ENCODE measurements around the gene ABO. TPM values are rescaled to one million over a fixed set of nuclear protein-coding genes. Genes with fewer than 3 reads are reported as not detected.

ABO gene
- total RNA-seq, 6 experiments from 2014 or later: not detected

DNA sequence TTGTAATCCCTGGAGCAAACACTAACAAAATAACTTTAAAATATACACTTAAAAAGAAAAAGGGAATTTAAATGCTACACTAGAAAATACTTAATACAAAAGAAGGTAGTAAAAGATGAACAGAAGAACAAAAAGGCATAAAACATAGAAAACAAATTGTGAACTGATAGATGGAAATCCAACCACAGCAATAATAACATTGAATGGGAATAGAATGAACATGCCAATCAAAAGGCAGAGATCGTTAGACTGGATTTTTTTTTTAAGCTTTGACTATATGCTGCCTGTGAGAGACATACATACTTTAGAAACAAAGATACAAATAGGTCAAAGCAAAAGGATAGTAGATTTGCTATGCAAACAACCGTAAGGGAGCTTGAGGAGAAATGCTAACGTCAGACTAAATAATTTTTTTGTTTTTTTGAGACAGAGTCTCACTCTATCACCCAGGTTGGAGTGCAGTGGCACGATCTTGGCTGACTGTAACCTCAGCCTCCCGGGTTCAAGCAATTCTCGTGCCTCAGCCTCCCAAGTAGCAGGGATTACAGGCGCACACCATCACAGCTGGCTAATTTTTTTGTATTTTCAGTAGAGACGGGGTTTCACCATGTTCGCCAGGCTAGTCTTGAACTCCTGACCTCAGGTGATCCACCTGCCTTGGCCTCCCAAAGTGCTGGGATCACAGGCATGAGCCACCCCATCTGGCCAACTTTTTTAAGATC, 6.5 kb downstream of the ABO start:
- peaks cover 31% of the 10 kb centered on the region for H3K27me3 Mint-ChIP-seq (ENCODE audit: insufficient read depth)
- H3K36me3 Mint-ChIP-seq (ENCODE audit: low read depth): no peaks in the 10 kb centered on the region
- H3K9me3 Mint-ChIP-seq: no peaks in the 10 kb centered on the region
- no peak for DNase-seq
- TF ChIP-seq, protein P1, sequence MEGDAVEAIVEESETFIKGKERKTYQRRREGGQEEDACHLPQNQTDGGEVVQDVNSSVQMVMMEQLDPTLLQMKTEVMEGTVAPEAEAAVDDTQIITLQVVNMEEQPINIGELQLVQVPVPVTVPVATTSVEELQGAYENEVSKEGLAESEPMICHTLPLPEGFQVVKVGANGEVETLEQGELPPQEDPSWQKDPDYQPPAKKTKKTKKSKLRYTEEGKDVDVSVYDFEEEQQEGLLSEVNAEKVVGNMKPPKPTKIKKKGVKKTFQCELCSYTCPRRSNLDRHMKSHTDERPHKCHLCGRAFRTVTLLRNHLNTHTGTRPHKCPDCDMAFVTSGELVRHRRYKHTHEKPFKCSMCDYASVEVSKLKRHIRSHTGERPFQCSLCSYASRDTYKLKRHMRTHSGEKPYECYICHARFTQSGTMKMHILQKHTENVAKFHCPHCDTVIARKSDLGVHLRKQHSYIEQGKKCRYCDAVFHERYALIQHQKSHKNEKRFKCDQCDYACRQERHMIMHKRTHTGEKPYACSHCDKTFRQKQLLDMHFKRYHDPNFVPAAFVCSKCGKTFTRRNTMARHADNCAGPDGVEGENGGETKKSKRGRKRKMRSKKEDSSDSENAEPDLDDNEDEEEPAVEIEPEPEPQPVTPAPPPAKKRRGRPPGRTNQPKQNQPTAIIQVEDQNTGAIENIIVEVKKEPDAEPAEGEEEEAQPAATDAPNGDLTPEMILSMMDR (IDR thresholded peaks at IDR 0.05): no peak
- H3K4me1 Mint-ChIP-seq (ENCODE audit: low read depth): no peaks in the 10 kb centered on the region
- no peak overlapping the region for H3K27ac Mint-ChIP-seq
- no peak overlapping the region for H3K4me3 Mint-ChIP-seq

DNA sequence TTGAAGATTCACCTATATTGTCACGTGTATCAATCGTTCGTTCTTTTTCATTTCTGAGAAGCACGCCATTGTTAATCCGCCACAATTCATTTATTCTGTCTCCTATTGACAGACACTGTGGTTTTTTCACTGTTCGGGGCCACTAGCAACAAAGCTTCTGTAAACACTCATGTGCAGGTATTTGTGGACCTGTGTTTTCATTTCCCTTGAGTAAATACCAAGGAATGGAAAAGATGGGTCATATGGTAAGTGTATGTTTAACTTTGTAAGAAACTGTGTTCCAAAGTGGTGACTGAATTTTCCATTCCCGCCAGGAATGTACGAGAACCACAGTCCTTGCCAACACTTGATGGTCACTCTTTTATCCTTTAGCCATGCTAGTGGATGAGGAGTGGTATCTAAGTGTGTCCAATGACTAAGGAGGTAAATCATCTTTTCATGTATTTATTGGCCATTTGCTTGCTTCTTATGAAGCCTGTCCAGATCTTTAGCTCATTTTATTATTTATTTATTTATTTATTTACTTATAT, 10.7 kb downstream of the ABO start:
- Mint-ChIP-seq H3K27me3 (ENCODE audit: insufficient read depth) (peaks cover 23% of the 10 kb centered on the region), H3K4me1 (ENCODE audit: low read depth) (no peaks in the 10 kb centered on the region), H3K9me3 (no peaks in the 10 kb centered on the region), H3K36me3 (ENCODE audit: low read depth) (no peaks in the 10 kb centered on the region), H3K4me3 (no peak overlapping the region), H3K27ac (no peak overlapping the region)
- TF ChIP-seq, protein P1 (IDR thresholded peaks at IDR 0.05): no peak
- no peak for DNase-seq

DNA sequence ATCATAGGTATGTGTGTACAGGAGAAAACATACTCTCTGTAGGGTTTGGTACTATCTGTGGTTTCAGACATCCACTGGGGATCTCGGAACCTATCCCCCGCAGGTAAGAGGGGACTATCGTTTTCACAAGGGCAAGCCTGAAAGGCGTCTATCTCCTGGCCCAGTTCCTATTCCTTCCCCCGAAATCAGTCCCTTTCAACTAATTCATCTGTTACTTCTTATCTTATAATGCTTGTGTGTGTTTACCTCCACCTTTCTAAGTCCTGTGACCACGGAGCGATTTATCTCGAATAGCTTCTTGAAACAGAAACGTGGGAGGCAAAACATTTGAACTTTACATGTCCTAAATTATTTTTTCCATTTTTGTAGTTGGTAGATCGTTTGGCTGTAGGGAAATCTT, 11.4 kb downstream of the ABO start:
- no peaks in the 10 kb centered on the region for H3K9me3 Mint-ChIP-seq

DNA sequence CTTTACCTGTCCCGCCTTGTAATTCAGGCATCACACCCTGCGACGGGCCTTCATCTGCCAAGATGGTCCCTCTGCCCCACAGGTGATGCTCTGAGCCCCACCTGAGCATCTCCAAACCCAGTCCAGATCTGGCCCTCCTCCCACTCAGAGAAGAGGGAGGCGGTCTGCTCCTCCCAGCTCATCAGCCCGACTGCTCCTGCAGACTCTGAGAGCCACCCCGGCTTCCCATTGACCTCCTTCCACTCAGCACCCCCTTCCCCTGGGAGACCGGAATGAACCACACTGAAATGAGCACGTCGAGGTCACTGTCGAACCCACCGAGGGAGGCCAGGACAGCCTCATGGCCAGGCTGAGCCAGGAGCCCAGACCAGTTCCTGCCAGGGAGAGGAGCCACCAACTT, 12.8 kb downstream of the ABO start:
- H3K4me3 Mint-ChIP-seq: no peak overlapping the region
- peaks cover 23% of the 10 kb centered on the region for H3K27me3 Mint-ChIP-seq (ENCODE audit: insufficient read depth)
- no peaks in the 10 kb centered on the region for H3K36me3 Mint-ChIP-seq (ENCODE audit: low read depth)
- H3K27ac Mint-ChIP-seq: no peak overlapping the region
- DNase-seq: no peak
- TF ChIP-seq, protein P1 (IDR thresholded peaks at IDR 0.05): no peak
- H3K4me1 Mint-ChIP-seq (ENCODE audit: low read depth): no peaks in the 10 kb centered on the region
- no peaks in the 10 kb centered on the region for H3K9me3 Mint-ChIP-seq

More for the DNA sequence above, 11.4 kb downstream of the ABO start:
- peaks cover 21% of the 10 kb centered on the region for H3K27me3 Mint-ChIP-seq (ENCODE audit: insufficient read depth)
- no peak for DNase-seq
- H3K4me3 Mint-ChIP-seq: no peak overlapping the region
- H3K36me3 Mint-ChIP-seq (ENCODE audit: low read depth): no peaks in the 10 kb centered on the region
- H3K4me1 Mint-ChIP-seq (ENCODE audit: low read depth): no peaks in the 10 kb centered on the region
- TF ChIP-seq, protein P1 (IDR thresholded peaks at IDR 0.05): no peak
- H3K27ac Mint-ChIP-seq: no peak overlapping the region

DNA sequence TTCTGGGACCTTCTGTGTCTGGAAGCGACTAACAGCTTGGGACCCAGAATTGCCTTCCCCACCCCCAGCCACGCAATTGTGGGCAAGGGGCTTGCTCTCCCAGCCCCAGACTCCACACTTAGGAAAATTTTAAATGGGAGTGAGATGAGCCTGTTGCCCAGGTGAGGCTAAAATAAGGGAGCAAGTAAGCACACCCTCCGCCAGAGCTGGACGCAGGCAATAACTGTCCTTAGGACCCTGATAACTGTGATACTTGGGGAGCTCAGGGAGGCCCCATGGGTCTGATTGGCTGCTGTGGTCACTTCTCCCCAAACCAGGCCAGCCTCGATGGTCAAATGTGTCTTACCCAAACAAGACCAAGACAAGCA, 13.3 kb downstream of the ABO start:
- H3K4me3 Mint-ChIP-seq: no peak overlapping the region
- H3K9me3 Mint-ChIP-seq: no peaks in the 10 kb centered on the region
- TF ChIP-seq, protein P1 (IDR thresholded peaks at IDR 0.05): no peak
- DNase-seq: no peak
- no peaks in the 10 kb centered on the region for H3K4me1 Mint-ChIP-seq (ENCODE audit: low read depth)
- no peak overlapping the region for H3K27ac Mint-ChIP-seq
- H3K27me3 Mint-ChIP-seq (ENCODE audit: insufficient read depth): peaks cover 23% of the 10 kb centered on the region
- no peaks in the 10 kb centered on the region for H3K36me3 Mint-ChIP-seq (ENCODE audit: low read depth)

Measured in HFFc6 (cell line).